Calu3 (cell line): Measurements from ENCODE around the gene TSEN15. TPM values are rescaled to one million over a fixed set of nuclear protein-coding genes. Genes with fewer than 3 reads are reported as not detected.

Experiments used
- BruUV-seq: library from RNA; stranded (reverse); fragments of 400-500 nt; replicated peaks from 2 replicates; lab custom pipeline; 2021; lab: Mats Ljungman, UMichigan
- CTCF ChIA-PET: fragments of 300-600 bp; sonication (Branson Sonifier 250); formaldehyde crosslinking; loops from one replicate; lab custom pipeline; 2022; ENCODE audit warnings: antibody characterized with exemption; lab: Charles Lee
- DNase-seq: peaks from one replicate; pipeline ENCODE4 v3.0.0; 2022
- H3K27ac Mint-ChIP-seq: one replicate; pipeline ENCODE4 v1.8.0; 2022; ENCODE audit warnings: mixed read lengths; ENCODE audit not compliant: unreplicated experiment
- H3K27me3 Mint-ChIP-seq: one replicate; pipeline ENCODE4 v1.8.0; 2022; ENCODE audit warnings: mixed read lengths; ENCODE audit not compliant: unreplicated experiment
- H3K36me3 Mint-ChIP-seq: one replicate; pipeline ENCODE4 v1.8.0; 2022; ENCODE audit warnings: mild to moderate bottlenecking, moderate library complexity, mixed read lengths; ENCODE audit not compliant: insufficient read depth, unreplicated experiment
- H3K4me1 Mint-ChIP-seq: one replicate; pipeline ENCODE4 v1.8.0; 2022; ENCODE audit warnings: mild to moderate bottlenecking, low read depth, mixed read lengths; ENCODE audit not compliant: unreplicated experiment
- H3K4me3 Mint-ChIP-seq: one replicate; pipeline ENCODE4 v1.8.0; 2022; ENCODE audit warnings: mild to moderate bottlenecking, low read depth, moderate library complexity, mixed read lengths; ENCODE audit not compliant: unreplicated experiment
- H3K9me3 Mint-ChIP-seq: one replicate; pipeline ENCODE4 v1.8.0; 2022; ENCODE audit warnings: low read depth, mixed read lengths; ENCODE audit not compliant: unreplicated experiment
- intact Hi-C: fragments of 100-400 bp; cut with micrococcal nuclease; formaldehyde crosslinking; loops from one replicate; pipeline ENCODE4 v1.10.0; 2022; ENCODE audit not compliant: unreplicated experiment
- total RNA-seq: library from RNA; stranded (reverse); gene quantifications from 2 replicates; pipeline ENCODE4 v1.2.3, GENCODE V29; 2022
- TF ChIP-seq, protein P1 (sequence below): fragments of 200-600 bp; IDR thresholded peaks from one replicate; pipeline ENCODE4 v1.8.0; 2022; ENCODE audit warnings: antibody characterized with exemption; ENCODE audit not compliant: unreplicated experiment

TSEN15 gene
- total RNA-seq, 1 experiment from 2014 or later = 62.6 TPM

DNA sequence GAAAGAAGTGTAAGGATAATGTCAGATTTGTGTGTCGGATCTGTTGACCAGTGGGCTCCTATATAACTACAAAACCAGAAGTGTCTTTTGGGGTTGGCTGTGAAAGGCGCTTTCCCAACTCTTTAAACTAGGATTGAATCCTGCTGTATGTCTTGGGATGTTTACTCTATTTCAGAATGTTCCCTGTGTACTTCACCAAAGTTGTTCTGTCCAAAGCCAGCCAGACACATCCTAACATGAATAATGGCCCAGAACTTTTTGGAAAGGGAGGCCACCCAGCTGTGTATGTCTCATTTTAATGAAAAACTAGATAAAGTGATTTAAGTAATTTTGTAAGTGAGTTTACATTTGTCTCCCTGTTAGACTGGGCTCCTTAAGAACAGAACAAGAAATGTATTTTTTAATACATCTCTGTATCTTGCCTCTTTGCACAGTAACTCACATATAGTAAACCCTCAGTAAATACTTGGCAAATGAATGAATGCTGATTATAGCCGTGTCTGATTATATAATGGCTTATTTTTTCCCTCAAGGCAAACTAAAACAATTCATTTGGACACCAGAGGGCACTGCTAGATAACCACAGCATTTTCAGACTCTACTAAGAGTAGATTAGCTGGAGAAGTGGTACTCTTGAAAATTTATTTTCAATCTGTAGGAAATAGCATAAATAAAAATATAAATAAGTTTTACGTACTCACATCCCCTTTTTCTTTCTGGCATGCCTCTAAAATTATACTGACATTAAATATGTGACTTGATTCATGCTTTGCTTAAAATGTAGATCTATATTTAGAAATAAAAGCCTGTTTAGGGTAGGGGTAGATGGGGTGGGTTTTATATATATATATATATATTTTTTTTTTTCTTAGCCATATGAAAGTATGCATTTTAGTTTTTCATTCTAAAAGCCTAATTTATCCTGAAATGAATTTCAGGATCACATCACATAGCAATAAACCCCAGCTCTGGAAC, 23.8 kb downstream of the TSEN15 start:
- Mint-ChIP-seq H3K4me3 (no peak overlapping the region), H3K36me3 (peaks cover 12% of the 10 kb centered on the region), H3K27me3 (no peaks in the 10 kb centered on the region), H3K27ac (no peak overlapping the region), H3K4me1 (no peaks in the 10 kb centered on the region), H3K9me3 (no peaks in the 10 kb centered on the region)
- no TSS peak for BruUV-seq
- CTCF ChIA-PET = interaction anchor here (1.1 to 1.8 kb wide), 3 partner anchors 72 to 588 kb away, joined by 4 to 14 read pairs (median 8); no protein-coding TSS in a partner anchor
- intact Hi-C loops = loop anchor here (1.0 to 10.0 kb wide), 5 partner anchors 147 to 616 kb away; no protein-coding TSS in a partner anchor
- TF ChIP-seq, protein P1, sequence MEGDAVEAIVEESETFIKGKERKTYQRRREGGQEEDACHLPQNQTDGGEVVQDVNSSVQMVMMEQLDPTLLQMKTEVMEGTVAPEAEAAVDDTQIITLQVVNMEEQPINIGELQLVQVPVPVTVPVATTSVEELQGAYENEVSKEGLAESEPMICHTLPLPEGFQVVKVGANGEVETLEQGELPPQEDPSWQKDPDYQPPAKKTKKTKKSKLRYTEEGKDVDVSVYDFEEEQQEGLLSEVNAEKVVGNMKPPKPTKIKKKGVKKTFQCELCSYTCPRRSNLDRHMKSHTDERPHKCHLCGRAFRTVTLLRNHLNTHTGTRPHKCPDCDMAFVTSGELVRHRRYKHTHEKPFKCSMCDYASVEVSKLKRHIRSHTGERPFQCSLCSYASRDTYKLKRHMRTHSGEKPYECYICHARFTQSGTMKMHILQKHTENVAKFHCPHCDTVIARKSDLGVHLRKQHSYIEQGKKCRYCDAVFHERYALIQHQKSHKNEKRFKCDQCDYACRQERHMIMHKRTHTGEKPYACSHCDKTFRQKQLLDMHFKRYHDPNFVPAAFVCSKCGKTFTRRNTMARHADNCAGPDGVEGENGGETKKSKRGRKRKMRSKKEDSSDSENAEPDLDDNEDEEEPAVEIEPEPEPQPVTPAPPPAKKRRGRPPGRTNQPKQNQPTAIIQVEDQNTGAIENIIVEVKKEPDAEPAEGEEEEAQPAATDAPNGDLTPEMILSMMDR = peak; percentile 51
- DNase-seq = peak; percentile 50

DNA sequence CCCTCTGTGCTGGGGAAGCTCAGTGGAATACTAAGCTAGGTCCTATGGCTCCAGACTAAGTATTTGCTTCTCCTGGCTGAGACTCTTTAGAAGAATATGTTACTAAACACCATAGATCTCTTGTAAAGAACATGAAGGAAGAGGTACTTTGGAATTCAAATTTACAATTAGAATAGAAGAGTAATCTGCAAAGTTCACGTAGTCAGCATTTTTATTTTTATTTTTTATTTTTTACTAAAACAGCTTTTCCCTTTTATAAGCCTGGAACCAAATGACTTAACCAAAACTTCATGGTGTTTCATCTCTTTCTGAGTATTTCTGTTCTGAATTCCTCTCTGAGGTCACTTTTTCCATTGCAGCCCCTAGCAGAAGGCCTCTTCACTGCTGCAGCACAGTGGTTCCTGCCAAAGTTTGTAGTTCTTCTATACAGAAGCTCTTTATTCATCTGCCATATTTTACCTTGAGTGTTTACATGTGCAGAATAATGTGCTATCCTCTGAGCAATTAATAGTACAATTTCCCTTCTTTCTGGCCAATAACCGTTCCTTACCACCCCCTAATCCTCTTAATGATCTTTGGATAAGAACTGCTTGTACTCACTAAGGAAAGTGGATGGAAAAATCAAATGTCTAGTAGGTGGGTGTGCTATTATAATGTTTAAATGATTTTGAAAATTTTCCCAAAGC, 27.2 kb downstream of the TSEN15 start:
- BruUV-seq = no TSS peak
- no peak overlapping the region for H3K4me3 Mint-ChIP-seq
- no peaks in the 10 kb centered on the region for H3K27me3 Mint-ChIP-seq
- CTCF ChIA-PET = interaction anchor here (1.0 kb wide), 1 partner anchor 144 kb away, joined by 3 read pairs; no protein-coding TSS in a partner anchor
- H3K27ac Mint-ChIP-seq = no peak overlapping the region
- intact Hi-C loops = loop anchor here (10.0 kb wide), 1 partner anchor 406 kb away; no protein-coding TSS in a partner anchor
- no peaks in the 10 kb centered on the region for H3K36me3 Mint-ChIP-seq
- DNase-seq = no peak
- no peaks in the 10 kb centered on the region for H3K4me1 Mint-ChIP-seq
- H3K9me3 Mint-ChIP-seq = no peaks in the 10 kb centered on the region
- TF ChIP-seq, protein P1 = no peak

DNA sequence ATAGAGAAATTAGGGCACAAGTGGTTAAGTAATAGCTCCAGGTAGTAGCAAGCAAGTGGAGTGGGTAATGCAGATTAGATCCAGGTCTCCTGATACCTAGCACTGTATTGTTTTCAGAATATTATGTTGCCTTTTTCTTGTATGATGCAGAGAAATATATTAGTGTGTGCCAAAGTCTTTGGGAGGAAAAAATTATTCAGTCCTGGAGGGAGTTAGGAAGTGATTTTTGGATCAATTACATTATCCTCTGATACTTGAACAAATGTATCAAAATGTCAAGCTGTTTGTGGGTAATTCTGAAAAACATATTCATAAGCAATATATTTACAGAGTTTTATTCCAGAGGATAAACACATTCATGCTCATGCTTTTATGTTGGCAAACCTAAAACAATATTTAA, 28.8 kb downstream of the TSEN15 start:
- intact Hi-C loops = no loop called here
- DNase-seq = no peak
- Mint-ChIP-seq H3K36me3 (no peaks in the 10 kb centered on the region), H3K4me3 (no peak overlapping the region), H3K4me1 (no peaks in the 10 kb centered on the region), H3K9me3 (no peaks in the 10 kb centered on the region), H3K27ac (no peak overlapping the region), H3K27me3 (no peaks in the 10 kb centered on the region)
- CTCF ChIA-PET = no interaction called here
- TF ChIP-seq, protein P1 = no peak
- BruUV-seq = no TSS peak

DNA sequence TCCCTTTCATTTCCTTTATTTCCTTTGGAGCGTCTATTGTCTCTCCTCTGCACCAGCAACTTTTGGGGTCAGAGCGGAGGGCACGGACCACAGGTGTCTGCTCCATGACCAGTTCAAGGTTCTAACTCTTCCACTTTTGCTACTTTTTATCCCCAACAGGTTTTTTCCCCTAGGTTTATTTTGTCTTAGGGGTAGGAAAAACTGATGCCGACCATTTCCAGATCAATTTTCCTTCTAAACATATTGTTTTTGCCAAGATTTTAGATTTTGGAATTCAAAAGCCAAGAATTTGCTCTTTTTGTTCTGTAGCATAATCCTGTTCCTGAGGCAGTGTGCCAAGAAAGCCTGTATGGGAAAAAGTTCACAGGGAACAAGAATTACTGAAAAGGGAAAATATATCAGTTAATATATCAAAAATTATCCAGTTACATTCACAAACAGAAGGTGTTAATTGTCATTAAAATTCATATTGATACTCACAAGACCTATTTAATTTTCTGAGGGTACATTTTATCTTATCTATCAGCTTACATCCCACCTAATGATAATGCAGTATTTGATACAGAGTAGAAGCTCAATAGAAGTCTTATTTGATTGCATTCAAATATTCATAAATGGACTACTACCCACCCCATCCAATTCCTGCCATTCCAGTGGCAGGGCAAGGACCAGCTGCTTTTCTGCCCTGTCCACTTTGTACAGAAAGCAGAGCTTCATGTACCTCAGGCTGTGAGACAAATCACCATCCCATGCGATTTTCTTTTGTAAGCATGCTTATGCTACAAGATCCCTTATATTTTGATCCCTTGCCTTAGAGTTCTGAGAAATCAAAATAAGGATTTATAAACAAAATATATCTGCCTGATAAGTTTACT, 31.2 kb downstream of the TSEN15 start:
- H3K27ac Mint-ChIP-seq = no peak overlapping the region
- no TSS peak for BruUV-seq
- intact Hi-C loops = no loop called here

More for the DNA sequence above, 31.2 kb downstream of the TSEN15 start:
- no peaks in the 10 kb centered on the region for H3K4me1 Mint-ChIP-seq
- no peak overlapping the region for H3K4me3 Mint-ChIP-seq
- no peaks in the 10 kb centered on the region for H3K36me3 Mint-ChIP-seq
- CTCF ChIA-PET = no interaction called here
- DNase-seq = no peak
- H3K27me3 Mint-ChIP-seq = no peaks in the 10 kb centered on the region
- H3K9me3 Mint-ChIP-seq = no peaks in the 10 kb centered on the region
- TF ChIP-seq, protein P1 = no peak
